ENCODE measurements around the gene CFAP20DC. TPM values are rescaled to one million over a fixed set of nuclear protein-coding genes. Genes with fewer than 3 reads are reported as not detected.

The CFAP20DC gene
- total and polyA plus RNA-seq, 10 of the 15 experiments (the other 5 are each of a cell fraction or from before 2014, with no cell fraction given), result 0.53 to 11.6 (median 2.0) TPM

DNA sequence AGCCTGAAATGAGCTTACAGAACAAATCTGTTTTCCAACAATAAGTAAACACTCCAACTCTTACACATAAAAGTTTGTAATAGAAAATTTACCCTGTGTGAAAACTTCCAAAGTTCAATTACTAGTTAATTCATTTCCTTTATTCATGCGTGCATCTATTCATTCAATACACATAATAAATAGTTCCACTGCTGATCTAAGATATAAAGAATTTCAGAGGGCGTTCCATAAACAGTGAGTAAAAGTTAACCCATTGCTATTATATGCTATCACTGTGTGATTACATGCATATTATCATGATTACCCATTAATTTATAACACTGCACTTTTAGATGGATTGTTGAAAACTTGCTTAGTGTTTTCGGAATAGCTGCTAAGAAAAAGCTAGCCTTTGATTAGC, 36.2 kb upstream of the CFAP20DC start:
- no peak for ATAC-seq
- Histone ChIP-seq H3K4me2 (ENCODE audit: control insufficient read depth, insufficient read depth) (no peak overlapping the region), H3K9ac (ENCODE audit: control insufficient read depth, insufficient read depth, low read length) (no peak overlapping the region), H2AFZ (ENCODE audit: control insufficient read depth, low read depth, low read length) (no peak overlapping the region), H3K27ac (ENCODE audit: control insufficient read depth, insufficient read depth) (no peak overlapping the region), H4K20me1 (ENCODE audit: control insufficient read depth, insufficient read depth) (no peaks in the 10 kb centered on the region), H3K79me2 (ENCODE audit: control insufficient read depth, insufficient read depth, low read length) (no peaks in the 10 kb centered on the region), H3K9me3 (replicated peaks; ENCODE audit: control insufficient read depth, insufficient read depth, low read length) (no peaks in the 10 kb centered on the region), H3K27me3 (replicated peaks in 1 of 2; ENCODE audit: control insufficient read depth in 2 of 2, insufficient read depth in 2 of 2, low read length in 1 of 2) (no peaks in the 10 kb centered on the region; a peak in 2 of 4 replicates), H3K4me1 (ENCODE audit: control insufficient read depth, insufficient read depth, low read length) (no peaks in the 10 kb centered on the region), H3K36me3 (ENCODE audit: control insufficient read depth in 2 of 2, insufficient read depth in 2 of 2, low read length in 1 of 2) (no peaks in the 10 kb centered on the region), H3K4me3 (no peak overlapping the region)
- ChIA-PET SMC1A (ENCODE audit: uncharacterized antibody, unreplicated experiment) (interaction anchor here (0.8 to 1.1 kb wide), 2 partner anchors 13 to 162 kb away, joined by 3 read pairs; no protein-coding TSS in a partner anchor), POLR2A (no interaction called here), CTCF (interaction anchor here (2.7 kb wide), 1 partner anchor 22 kb away, joined by 6 read pairs; no protein-coding TSS in a partner anchor), RAD21 (ENCODE audit: unreplicated experiment) (no interaction called here)
- no peak for DNase-seq (ENCODE audit: low read depth, low spot score)
- TF ChIP-seq PBX3 (IDR thresholded peaks at IDR 0.05; ENCODE audit: insufficient replicate concordance, low read depth, low read length), result no peak
- FAIRE-seq, result no peak
- 41% methylated on average over 3 of the region's 3 CpGs for WGBS (ENCODE audit: insufficient coverage, insufficient replicate concordance, low lambda C conversion rate, missing lambda C conversion rate)
- no TSS peak for BruUV-seq (replicated peaks)
- in situ Hi-C loops (cut with MboI), result no loop called here
- intact Hi-C loops (cut with micrococcal nuclease; ENCODE audit: unreplicated experiment), result no loop called here

DNA sequence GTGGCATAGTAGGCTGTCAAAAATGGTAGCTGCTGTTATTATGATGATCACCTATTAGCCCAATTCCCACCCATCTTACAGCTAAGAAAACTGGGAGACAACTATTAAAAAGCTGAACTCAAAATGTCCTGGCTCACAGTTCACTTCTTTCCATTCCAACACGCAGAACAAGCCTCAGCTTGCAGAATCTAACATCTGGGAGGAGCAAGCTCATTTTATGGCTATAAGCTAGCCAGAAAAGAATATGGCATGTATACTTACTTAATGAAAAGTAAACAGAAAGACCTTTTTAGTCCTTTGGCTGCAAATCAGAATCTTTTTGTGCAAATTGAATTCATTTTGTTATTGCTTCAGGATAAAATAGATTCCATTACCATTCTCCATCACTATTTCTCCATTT, 34.8 kb upstream of the CFAP20DC start:
- H3K27ac ChIP-seq (ENCODE audit: control insufficient read depth, insufficient read depth), result no peak overlapping the region
- WGBS (ENCODE audit: insufficient coverage, insufficient replicate concordance, low lambda C conversion rate, missing lambda C conversion rate), result 23% methylated on average over 1 of the region's 1 CpG
- in situ Hi-C loops (cut with MboI), result no loop called here
- DNase-seq (ENCODE audit: low read depth, low spot score) (no peak), ATAC-seq (no peak), FAIRE-seq (no peak)
- ChIA-PET POLR2A (no interaction called here), SMC1A (ENCODE audit: uncharacterized antibody, unreplicated experiment) (interaction anchor here (0.5 to 0.7 kb wide), 2 partner anchors 186 to 203 kb away, joined by 4 read pairs; no protein-coding TSS in a partner anchor), CTCF (interaction anchor here (0.5 to 1.2 kb wide), 2 partner anchors 53 to 563 kb away, joined by 3 read pairs; no protein-coding TSS in a partner anchor), RAD21 (ENCODE audit: unreplicated experiment) (no interaction called here)
- H3K36me3 ChIP-seq (ENCODE audit: control insufficient read depth in 2 of 2, insufficient read depth in 2 of 2, low read length in 1 of 2), result no peaks in the 10 kb centered on the region
- H3K9ac ChIP-seq (ENCODE audit: control insufficient read depth, insufficient read depth, low read length), result no peak overlapping the region
- no peak overlapping the region for H2AFZ ChIP-seq (ENCODE audit: control insufficient read depth, low read depth, low read length)
- H3K27me3 ChIP-seq (replicated peaks in 1 of 2; ENCODE audit: control insufficient read depth in 2 of 2, insufficient read depth in 2 of 2, low read length in 1 of 2), result no peaks in the 10 kb centered on the region; a peak in 2 of 4 replicates
- no peaks in the 10 kb centered on the region for H4K20me1 ChIP-seq (ENCODE audit: control insufficient read depth, insufficient read depth)
- H3K4me2 ChIP-seq (ENCODE audit: control insufficient read depth, insufficient read depth), result no peak overlapping the region
- H3K4me3 ChIP-seq, result no peak overlapping the region
- intact Hi-C loops (cut with micrococcal nuclease; ENCODE audit: unreplicated experiment), result no loop called here
- H3K79me2 ChIP-seq (ENCODE audit: control insufficient read depth, insufficient read depth, low read length), result no peaks in the 10 kb centered on the region
- no TSS peak for BruUV-seq (replicated peaks)
- H3K4me1 ChIP-seq (ENCODE audit: control insufficient read depth, insufficient read depth, low read length), result no peaks in the 10 kb centered on the region
- H3K9me3 ChIP-seq (replicated peaks; ENCODE audit: control insufficient read depth, insufficient read depth, low read length), result no peaks in the 10 kb centered on the region
- TF ChIP-seq, protein P1, sequence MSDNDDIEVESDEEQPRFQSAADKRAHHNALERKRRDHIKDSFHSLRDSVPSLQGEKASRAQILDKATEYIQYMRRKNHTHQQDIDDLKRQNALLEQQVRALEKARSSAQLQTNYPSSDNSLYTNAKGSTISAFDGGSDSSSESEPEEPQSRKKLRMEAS (IDR thresholded peaks at IDR 0.05; ENCODE audit: low read depth, low read length), result no peak
- TF ChIP-seq NRF1 (conservative IDR thresholded peaks at IDR 0.05; ENCODE audit: low read depth, low read length) (no peak), PKNOX1 (IDR thresholded peaks at IDR 0.05) (no peak), CHD2 (IDR thresholded peaks at IDR 0.05; ENCODE audit: borderline replicate concordance, low read depth, low read length) (no peak), MYB (IDR thresholded peaks at IDR 0.05; ENCODE audit: borderline replicate concordance, low read depth, low read length) (no peak), ETV6 (conservative IDR thresholded peaks at IDR 0.05 in 1 of 2, IDR thresholded peaks at IDR 0.05 in 1 of 2; ENCODE audit: borderline replicate concordance in 1 of 2, low read depth in 1 of 2) (no peak), MLLT1 (IDR thresholded peaks at IDR 0.05) (no peak), POLR2AphosphoS5 (IDR thresholded peaks at IDR 0.05; ENCODE audit: low read length) (no peak), CREM (IDR thresholded peaks at IDR 0.05; ENCODE audit: low read depth) (no peak), TAF1 (IDR thresholded peaks at IDR 0.05; ENCODE audit: borderline replicate concordance, low read depth, low read length) (no peak)
- TF ChIP-seq, protein P2, sequence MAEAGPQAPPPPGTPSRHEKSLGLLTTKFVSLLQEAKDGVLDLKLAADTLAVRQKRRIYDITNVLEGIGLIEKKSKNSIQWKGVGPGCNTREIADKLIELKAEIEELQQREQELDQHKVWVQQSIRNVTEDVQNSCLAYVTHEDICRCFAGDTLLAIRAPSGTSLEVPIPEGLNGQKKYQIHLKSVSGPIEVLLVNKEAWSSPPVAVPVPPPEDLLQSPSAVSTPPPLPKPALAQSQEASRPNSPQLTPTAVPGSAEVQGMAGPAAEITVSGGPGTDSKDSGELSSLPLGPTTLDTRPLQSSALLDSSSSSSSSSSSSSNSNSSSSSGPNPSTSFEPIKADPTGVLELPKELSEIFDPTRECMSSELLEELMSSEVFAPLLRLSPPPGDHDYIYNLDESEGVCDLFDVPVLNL (IDR thresholded peaks at IDR 0.05; ENCODE audit: low read depth, low read length), result no peak
